Stimulated activated CD8-positive, alpha-beta memory T cell treated with anti-CD3 and anti-CD28 coated beads, Interleukin-7, amount 100 ng/mL, for 4 hours (primary cell): ENCODE results near the gene INPP5A.
"Not testable (repeated sequence)": the region's sequence is repeated elsewhere in the genome, so short reads cannot be mapped to it uniquely, and the experiment has no call there.

Experiments
- DNase-seq, 2 donors: peaks; one replicate each; pipeline ENCODE4 v3.0.0-alpha.2; 2020; ENCODE audit warnings: low read depth in 2 of 2

Gene INPP5A

GRCh38 chr10:132786884-132787494, 249.4 kb downstream of the INPP5A start:
- no peak for DNase-seq

DNA sequence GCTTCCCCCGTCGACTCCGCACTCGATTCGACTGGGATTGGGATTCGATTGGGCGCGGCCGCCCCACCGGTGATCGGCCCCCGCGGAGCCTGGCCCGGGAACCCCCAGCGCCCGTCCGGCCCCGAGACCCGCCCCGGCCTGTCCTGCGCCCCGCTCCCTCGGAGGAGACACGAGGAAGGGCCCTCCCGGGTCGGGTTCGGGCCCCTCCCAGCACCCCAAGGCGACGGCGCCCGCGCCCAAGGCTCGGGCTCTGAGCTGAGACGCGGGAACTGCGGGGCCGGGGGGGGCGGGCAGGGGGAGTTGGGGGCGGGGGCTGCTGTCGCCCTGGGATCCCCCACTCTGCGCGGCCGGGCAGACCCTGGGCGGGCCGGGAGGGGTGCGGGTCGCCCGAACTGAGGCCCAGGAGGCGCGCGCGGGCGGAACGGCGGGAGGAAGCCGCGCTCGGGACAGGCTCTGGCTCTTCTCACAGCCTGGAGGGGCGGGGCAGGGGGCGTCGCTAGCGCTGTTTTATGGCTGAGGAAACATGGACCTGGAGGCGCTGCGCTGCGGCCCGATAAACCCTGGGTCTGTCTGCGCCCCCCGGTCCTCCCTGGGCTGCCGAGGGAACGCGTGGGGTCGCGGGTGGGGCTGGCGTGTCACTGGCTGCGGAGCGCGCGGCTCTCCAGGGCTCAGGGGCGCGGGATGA, 250.1 kb downstream of the INPP5A start:
- no peak for DNase-seq

- no peak for DNase-seq
Observed at GRCh38 chr10:132788180-132788830, 250.7 kb downstream of the INPP5A start.

GRCh38 chr10:132788831-132789219, 251.2 kb downstream of the INPP5A start:
- no peak for DNase-seq

DNA sequence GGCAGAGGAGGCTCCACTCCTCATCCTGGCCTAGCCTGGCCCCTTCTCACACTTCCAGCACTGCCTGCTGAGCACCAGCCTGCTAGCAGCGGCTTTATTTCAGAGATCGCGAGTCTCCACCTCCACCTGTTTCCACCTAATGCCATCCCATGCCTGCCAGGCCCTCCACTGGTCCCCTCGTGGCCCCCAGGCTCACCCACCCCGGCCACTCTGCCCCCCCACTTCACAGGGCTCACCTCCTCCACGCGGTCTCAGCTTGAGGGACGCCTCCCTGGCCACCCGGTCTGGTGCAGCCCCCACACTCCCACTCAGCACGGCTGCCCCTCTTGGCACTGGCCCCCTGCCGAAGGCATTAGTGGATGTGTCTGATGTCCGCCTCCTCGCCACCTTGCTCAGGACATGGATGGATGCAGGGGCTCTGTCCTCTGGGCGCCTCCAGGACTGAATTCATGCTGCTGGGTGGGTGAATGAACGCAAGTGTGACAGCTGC, 252.1 kb downstream of the INPP5A start:
- no peak for DNase-seq

DNA sequence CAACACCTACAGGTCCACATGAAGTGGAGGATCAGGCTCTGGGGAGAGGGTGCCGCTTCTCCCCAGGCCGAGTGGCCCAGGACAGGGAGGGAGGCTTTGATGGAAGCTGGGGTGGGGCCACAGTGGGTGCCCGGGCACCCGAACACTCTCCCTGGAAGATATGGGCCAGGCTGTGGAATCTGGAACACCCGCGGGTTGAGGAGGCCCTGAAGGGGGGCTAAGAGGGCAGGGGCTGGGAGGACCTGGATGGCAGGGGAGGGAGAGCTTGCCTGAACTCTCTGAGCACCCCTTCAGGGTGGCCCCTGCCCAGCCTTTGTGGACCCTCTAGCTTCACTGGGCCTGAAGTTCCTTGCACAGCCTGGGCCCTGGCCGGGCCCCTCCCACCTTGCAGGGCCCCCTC, 252.9 kb downstream of the INPP5A start:
- no peak for DNase-seq

DNA sequence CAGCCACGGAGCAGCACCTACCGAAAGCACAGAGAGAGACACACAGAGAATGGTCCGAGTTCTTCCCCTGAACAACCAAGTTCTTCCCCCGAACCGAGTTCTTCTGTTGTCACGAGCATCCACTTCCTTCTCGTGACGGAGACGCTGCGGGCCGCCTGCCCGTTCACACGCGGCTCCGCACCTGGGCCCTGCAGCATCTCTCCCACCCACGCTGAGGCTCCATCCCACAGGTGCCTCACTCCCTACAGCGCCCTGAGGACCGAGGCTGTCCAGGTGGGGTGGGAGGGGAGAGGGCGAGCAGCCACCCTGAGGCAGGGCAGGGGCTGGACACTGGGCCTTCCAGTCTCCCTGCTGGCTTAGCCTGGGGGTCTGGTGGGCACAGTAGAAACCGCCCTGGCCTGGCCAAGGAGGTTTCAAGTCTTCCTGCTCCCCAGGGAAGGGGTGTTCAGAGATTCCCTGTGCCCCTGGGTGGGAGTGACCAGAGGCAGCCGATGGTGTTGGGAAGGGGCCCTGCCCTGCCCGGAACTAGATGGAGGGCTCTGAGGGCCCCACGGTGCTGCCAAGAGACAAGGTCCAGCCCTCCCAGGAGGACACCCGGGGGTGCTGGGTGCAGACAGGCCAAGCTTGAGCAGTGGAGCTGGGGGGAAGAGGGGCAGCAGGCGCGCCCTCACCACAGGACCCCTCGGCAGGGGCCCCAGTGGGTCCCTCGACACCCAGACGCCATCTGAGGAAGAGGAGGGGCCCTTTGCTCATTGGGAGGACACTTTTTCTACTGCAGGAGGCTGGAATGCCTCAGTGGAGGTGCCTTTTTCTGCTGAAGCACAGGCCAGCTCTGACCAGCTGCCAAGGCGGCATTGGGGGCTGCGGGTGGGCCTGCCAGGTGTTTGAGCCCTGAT, 253.6 kb downstream of the INPP5A start:
- DNase-seq = no peak

- DNase-seq = not testable (repeated sequence)
Observed at GRCh38 chr10:132792099-132792498, 254.5 kb downstream of the INPP5A start.

- DNase-seq = no peak
Observed at GRCh38 chr10:132792796-132793195, 255.2 kb downstream of the INPP5A start.

GRCh38 chr10:132793213-132793612, 255.6 kb downstream of the INPP5A start:
- DNase-seq = no peak

DNA sequence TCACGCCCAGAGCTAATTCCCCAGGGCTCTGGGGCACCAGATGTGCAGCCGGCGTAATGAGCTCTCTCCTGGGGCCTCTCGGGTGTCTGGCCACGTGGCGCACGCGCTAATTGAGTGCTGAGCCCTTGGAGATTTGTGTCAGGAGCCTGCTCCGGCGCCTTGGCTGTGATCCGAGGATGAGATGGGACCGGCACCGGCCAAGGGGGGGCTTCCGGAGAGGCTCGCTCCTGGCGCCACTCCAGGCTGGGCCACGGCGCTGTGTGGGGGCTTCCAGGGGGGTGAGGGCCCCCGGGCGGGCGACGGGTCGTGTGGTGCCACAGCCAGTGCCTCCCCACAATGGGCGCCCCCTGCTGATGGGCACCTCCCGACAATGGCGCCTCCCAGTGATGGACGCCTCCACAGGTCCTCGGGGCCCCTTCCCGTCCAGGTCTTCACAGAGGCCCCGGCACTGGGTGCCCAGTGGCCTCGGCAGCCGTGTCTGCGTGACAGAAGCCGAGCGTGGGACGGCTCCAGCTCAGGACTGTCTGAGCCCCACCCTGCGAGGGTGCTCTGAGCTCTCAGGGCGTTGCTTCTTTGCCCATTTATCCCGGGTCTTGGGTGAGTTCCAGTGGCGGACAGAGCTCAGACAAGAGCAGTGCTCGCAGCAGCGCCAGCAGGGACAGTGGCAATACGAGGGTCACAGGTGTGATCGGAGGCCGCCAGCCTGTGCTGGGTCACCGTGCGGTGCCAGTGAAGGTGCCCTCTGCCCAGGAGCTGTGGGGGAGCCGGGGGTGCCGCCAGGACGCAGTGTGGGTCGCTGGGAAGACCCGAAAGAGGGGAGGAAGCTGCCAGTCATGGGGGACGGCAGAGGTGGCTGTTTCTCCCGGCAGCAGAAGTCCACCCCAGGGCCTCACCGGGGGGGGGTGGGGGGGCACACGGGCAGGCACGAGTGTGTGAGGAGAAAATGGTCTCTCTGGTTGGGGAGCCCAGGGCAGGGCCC, 256.6 kb downstream of the INPP5A start:
- no peak for DNase-seq

DNA sequence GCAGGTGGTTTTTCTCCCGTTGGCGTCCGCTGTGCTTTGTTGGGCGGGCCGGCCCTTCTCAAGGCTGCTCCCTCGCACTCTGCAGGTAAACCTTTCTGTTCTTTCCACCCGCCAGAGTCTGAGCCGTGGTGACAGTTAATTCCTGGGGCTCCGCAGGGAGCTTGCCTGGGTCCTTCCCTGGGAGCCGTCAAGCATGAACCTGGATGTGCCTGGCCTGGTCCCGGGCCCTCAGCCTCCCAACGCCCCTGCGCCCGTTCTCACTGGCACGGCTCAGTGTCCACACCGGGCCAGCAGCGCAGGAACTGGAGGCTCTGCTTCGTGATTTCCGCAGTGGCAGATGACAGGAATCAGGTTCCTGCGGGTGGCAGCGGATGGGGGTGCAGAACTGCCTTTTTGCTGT, 259.3 kb downstream of the INPP5A start:
- DNase-seq = no peak

- not testable (repeated sequence) for DNase-seq
Observed at GRCh38 chr10:132797986-132798385, 260.4 kb downstream of the INPP5A start.

DNA sequence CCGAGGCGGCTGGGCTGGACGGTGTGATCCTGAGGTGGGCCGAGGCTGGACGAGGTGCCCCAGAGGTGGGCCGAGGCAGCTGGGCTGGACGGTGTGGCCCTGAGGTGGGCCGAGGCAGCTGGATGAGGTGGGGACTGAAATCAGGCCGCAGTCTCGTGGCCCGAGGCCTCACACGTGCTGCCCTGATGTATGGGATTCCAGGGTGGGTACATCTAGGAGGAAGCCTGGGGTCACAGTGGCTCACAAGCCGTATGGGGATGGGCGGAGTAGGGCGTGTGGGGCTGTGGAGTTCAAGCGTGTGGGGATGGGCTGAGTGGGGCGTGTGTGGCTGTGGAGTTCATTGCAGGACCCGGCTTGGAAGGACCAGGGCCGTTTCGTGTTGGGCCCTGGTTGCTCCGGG, 260.8 kb downstream of the INPP5A start:
- no peak for DNase-seq

DNA sequence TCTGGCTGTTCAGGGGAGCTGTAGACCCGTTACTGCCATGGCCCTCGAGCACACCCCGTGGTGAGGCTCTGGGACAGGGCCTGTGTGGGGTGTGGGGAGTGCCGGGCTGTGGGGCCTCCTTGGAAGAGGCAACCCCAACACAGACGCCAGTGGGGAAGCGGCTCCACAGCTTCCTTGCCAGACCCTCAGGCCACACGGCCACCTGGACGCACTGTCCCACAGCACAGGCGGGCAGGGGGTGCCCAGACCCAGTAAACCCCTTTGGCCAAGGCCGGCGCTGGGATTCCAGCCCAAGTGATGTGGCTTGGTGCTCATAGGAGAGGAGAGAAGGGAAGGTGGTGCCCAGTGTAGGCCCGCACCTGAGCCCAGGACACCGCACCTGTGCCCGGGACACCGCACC, 261.3 kb downstream of the INPP5A start:
- no peak for DNase-seq

GRCh38 chr10:132799865-132800264, 262.3 kb downstream of the INPP5A start:
- DNase-seq = no peak

DNA sequence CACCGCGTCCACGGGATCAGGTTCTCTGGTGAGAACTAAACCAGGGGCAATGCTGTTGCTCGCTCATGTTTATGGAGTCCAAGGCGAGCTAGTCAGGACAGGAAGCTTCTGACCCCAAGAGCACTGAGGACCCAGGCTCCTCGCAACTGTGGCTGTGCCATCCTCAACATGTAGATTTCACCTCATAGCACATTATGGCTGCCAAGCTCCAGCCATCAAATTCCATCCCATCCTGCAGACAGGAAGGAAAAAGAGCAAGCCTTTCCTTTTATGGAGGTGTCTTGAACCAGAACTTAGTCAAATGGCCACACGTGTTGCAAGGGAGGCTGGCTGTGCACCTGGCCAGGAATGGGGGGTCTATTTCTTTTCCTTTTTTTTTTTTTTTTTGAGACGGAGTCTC, 264.5 kb downstream of the INPP5A start:
- DNase-seq = no peak

- DNase-seq = no peak
Observed at GRCh38 chr10:132802694-132803320, 265.2 kb downstream of the INPP5A start.

GRCh38 chr10:132803416-132804210, 266.0 kb downstream of the INPP5A start:
- DNase-seq = no peak

- DNase-seq = no peak
Observed at GRCh38 chr10:132804287-132804686, 266.7 kb downstream of the INPP5A start.
